Mesothelial cell of epicardium (in vitro differentiated cells): ENCODE data around the gene CLDN7. TPM values are rescaled to one million over a fixed set of nuclear protein-coding genes. Genes with fewer than 3 reads are reported as not detected.

Experiments
- DNase-seq, 2 experiments: peaks; one replicate each; pipeline ENCODE4 v3.0.0; 2021; ENCODE audit warnings: low spot score in 2 of 2; ENCODE audit not compliant: unreplicated experiment in 2 of 2
- H3K27ac Mint-ChIP-seq: 2 replicates; pipeline ENCODE4 v1.8.0; 2021; ENCODE audit warnings: mixed read lengths
- H3K27me3 Mint-ChIP-seq: 2 replicates; pipeline ENCODE4 v1.8.0; 2021; ENCODE audit warnings: low read depth, mixed read lengths
- H3K36me3 Mint-ChIP-seq: 2 replicates; pipeline ENCODE4 v1.8.0; 2021; ENCODE audit warnings: mixed read lengths
- H3K4me1 Mint-ChIP-seq: 2 replicates; pipeline ENCODE4 v1.8.0; 2021; ENCODE audit warnings: mixed read lengths
- H3K4me3 Mint-ChIP-seq: 2 replicates; pipeline ENCODE4 v1.8.0; 2021; ENCODE audit warnings: mild to moderate bottlenecking, moderate library complexity, mixed read lengths
- H3K9me3 Mint-ChIP-seq: 2 replicates; pipeline ENCODE4 v1.8.0; 2021; ENCODE audit warnings: mixed read lengths
- total RNA-seq: library from RNA; stranded (reverse); gene quantifications from 3 replicates; pipeline ENCODE4 v1.2.1, GENCODE V29; 2021
- TF ChIP-seq, protein P1 (sequence below): fragments of 200-600 bp; sonication (generic); IDR thresholded peaks from one replicate; pipeline ENCODE4 v1.5.0; 2021; ENCODE audit warnings: antibody characterized with exemption; ENCODE audit not compliant: unreplicated experiment

Gene CLDN7
- total RNA-seq, 1 donor from 2014 or later = 79.2 TPM

DNA sequence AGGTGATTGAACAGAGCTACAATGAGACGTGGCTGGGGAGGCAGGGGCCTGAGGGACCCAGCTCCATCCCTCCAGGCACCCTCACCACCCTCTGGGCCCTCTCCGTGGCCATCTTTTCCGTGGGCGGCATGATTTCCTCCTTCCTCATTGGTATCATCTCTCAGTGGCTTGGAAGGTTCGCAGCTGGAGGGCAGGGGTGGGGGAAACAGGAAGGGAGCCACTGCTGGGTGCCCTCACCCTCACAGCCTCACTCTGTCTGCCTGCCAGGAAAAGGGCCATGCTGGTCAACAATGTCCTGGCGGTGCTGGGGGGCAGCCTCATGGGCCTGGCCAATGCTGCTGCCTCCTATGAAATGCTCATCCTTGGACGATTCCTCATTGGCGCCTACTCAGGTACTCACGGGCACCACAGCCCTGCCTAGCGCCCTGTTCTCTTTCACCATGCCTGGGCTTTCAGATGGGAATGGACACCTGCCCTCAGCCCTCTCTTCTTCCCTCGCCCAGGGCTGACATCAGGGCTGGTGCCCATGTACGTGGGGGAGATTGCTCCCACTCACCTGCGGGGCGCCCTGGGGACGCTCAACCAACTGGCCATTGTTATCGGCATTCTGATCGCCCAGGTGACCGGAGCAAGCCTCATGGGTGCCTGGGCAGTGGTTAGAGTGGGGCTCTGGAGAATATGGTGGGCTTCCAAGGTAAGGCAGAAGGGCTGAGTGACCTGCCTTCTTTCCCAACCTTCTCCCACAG lies 21.4 kb upstream of the CLDN7 start:
- Mint-ChIP-seq H3K36me3 (no peaks in the 10 kb centered on the region), H3K27me3 (peaks cover 39% of the 10 kb centered on the region), H3K4me1 (peaks cover 15% of the 10 kb centered on the region), H3K4me3 (no peak overlapping the region), H3K27ac (no peak overlapping the region), H3K9me3 (no peaks in the 10 kb centered on the region)
- TF ChIP-seq, protein P1, sequence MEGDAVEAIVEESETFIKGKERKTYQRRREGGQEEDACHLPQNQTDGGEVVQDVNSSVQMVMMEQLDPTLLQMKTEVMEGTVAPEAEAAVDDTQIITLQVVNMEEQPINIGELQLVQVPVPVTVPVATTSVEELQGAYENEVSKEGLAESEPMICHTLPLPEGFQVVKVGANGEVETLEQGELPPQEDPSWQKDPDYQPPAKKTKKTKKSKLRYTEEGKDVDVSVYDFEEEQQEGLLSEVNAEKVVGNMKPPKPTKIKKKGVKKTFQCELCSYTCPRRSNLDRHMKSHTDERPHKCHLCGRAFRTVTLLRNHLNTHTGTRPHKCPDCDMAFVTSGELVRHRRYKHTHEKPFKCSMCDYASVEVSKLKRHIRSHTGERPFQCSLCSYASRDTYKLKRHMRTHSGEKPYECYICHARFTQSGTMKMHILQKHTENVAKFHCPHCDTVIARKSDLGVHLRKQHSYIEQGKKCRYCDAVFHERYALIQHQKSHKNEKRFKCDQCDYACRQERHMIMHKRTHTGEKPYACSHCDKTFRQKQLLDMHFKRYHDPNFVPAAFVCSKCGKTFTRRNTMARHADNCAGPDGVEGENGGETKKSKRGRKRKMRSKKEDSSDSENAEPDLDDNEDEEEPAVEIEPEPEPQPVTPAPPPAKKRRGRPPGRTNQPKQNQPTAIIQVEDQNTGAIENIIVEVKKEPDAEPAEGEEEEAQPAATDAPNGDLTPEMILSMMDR = no peak
- DNase-seq = no peak

DNA sequence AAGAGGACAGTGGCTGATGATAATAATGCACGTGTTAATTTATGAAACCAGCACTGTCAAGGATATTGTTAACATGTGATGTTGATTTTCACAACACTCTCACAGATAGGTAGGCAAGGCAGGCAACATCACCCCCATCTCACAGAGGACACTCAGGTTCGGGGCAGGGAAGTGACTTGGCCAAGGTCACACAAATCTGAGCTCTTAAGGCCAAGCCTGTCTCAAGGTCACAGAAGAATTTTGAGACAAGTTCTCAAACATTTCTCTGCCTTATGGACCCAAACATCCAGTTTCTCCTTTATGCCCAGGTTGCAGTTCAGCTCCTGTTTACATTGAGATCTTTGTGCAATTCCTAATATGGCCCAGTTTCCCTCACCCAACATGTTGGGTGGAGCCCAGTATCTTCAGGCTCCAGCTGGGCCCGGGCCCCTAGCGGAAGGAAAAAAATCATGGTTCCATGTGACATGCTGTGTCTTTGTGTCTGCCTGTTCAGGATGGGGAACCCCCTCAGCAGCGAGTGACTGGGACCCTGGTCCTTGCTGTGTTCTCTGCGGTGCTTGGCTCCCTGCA lies 20.6 kb upstream of the CLDN7 start:
- TF ChIP-seq, protein P1 = no peak
- Mint-ChIP-seq H3K27me3 (peaks cover 31% of the 10 kb centered on the region), H3K4me1 (peaks cover 15% of the 10 kb centered on the region), H3K4me3 (peak overlapping the region; percentile 73), H3K36me3 (no peaks in the 10 kb centered on the region), H3K9me3 (no peaks in the 10 kb centered on the region), H3K27ac (no peak overlapping the region)
- no peak for DNase-seq

DNA sequence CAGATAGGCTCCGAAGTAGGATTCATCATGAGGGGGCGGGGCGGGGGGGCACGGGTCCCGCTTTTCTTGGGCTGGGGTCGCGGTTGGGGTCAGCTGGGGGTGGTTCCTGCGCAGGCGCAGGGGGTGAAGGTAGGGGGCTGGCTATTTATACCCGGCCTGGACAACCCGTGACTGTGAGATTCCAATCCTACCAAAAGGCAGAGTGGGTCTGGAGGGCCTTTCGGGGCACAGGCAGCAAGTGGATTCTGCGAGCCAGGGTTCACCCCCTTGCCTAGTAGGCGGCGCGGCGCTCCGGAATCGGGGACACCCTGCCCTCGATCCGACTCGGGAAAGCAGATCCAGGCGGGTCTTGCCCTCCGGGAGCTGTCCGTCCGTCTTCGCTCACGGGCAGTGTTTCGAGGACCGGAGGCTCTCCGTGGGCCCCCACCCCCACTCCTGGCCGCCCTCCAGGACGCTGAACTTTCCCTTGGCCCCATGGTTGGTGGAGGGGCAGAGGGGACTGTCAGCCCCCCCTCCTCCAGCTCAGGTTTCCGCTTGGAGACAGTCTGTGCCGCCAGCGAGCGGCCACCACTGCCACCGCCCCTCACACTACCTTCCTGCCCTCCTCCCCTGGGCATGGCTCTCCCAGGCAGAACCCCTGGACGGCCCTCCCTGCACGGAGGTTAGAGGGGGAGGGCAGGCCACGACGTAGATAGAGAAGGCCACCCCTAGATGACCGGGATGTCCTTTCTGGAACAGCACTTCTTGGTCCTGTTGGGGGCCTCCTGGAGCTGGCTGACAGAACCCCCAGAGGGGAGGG lies 19.9 kb upstream of the CLDN7 start:
- peaks cover 15% of the 10 kb centered on the region for H3K4me1 Mint-ChIP-seq
- H3K4me3 Mint-ChIP-seq = peak overlapping the region; percentile 73
- no peak overlapping the region for H3K27ac Mint-ChIP-seq
- TF ChIP-seq, protein P1 = no peak
- H3K36me3 Mint-ChIP-seq = no peaks in the 10 kb centered on the region
- DNase-seq = no peak
- H3K9me3 Mint-ChIP-seq = no peaks in the 10 kb centered on the region
- peaks cover 28% of the 10 kb centered on the region for H3K27me3 Mint-ChIP-seq

DNA sequence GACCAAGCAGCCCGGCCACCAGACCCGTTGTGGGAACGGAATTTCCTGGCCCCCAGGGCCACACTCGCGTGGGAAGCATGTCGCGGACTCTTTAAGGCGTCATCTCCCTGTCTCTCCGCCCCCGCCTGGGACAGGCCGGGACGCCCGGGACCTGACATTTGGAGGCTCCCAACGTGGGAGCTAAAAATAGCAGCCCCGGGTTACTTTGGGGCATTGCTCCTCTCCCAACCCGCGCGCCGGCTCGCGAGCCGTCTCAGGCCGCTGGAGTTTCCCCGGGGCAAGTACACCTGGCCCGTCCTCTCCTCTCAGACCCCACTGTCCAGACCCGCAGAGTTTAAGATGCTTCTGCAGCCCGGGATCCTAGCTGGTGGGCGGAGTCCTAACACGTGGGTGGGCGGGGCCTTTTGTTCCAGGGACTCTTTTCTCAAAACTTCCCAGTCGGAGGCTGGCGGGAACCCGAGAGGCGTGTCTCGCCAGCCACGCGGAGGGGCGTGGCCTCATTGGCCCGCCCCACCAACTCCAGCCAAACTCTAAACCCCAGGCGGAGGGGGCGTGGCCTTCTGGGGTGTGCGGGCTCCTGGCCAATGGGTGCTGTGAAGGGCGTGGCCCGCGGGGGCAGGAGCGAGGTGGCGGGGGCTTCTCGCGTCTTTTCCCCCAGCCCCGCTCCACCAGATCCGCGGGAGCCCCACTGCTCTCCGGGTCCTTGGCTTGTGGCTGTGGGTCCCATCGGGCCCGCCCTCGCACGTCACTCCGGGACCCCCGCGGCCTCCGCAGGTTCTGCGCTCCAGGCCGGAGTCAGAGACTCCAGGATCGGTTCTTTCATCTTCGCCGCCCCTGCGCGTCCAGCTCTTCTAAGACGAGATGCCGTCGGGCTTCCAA lies 19.0 kb upstream of the CLDN7 start, which contains the start of gene SLC2A4:
Gene SLC2A4 (plus strand): TSS at position 645 of the 879 bp plus-strand sequence. CDS start 217 bp downstream, at position 862.
- peak within 1 kb of the TSS; percentile 75 for H3K27ac Mint-ChIP-seq
- TF ChIP-seq, protein P1 = no peak
- H3K36me3 Mint-ChIP-seq = no peaks in the 10 kb centered on the region
- H3K4me3 Mint-ChIP-seq = peak within 1 kb of the TSS; percentile 73
- no peaks in the 10 kb centered on the region for H3K9me3 Mint-ChIP-seq
- H3K4me1 Mint-ChIP-seq = peaks cover 15% of the 10 kb centered on the region
- peak; percentile 90 to 95 for DNase-seq
- peaks cover 25% of the 10 kb centered on the region for H3K27me3 Mint-ChIP-seq

DNA sequence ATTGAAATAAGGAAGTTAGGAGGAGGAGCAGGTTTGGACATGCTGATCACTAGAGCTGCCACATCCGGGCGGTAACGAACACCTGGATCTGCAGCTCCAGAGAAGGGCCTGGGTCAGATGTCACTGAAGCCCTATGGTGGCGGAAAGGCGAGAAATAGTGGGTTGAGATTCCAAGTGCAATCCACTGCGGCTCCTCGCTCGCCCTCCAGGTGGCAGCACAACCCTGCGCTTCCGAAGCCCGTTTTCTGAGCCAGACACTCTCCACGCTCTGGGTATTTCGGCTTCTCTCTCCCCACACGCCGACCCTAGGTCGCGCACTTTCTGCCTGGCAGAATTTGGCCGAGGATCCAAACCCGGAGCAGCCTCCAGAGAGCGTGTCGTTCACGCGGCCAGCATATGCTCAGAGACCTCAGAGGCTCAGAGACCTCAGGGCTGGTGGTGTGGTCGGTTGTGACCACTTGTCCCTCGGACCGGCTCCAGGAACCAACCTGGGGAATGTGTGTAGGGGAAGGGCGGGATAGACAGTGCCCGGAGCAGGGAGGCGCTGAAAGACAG lies 18.3 kb upstream of the CLDN7 start:
- Mint-ChIP-seq H3K36me3 (no peaks in the 10 kb centered on the region), H3K4me1 (peaks cover 15% of the 10 kb centered on the region), H3K27ac (peak overlapping the region; percentile 73), H3K27me3 (peaks cover 23% of the 10 kb centered on the region), H3K4me3 (peak overlapping the region; percentile 73), H3K9me3 (no peaks in the 10 kb centered on the region)
- DNase-seq = peak; percentile 59 to 82
- TF ChIP-seq, protein P1 = peak; percentile 76
